ENCODE measurements around the gene FAM222A.

The FAM222A gene

DNA sequence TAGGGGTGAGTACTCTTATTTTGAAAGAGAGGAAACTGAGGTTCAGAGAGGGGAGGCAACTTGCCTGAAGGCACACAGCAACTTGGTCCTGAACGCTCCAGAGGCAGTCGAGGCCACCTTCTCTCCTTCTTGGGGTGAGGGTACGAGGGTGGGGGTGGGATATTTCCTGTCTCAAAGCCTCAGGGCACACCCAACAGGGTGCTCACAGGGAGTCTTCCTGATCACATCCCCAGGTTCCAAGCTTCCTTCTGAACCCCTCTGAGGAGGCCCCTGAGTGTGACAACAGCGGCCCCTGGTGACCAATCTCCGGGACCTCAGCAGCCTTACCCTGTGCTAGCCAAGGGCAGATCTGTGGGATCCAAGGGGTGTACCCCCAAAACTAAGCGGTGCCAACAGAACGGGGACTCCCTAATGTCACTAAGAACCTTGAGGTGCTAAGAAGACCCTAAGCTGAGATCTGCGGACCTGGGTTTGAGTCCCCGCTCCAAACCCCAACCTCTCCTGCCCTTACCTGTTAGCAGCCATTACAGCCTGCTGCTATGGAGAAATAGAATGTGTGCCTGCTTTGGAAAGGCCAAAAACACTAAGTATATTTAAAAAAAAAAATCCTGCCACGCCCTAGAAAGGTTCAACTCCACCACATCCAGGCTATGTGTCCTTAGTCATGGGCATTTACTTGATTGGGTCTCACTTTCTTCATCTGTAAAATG, 61.7 kb downstream of the FAM222A start:
- peak; percentile 77 for DNase-seq

DNA sequence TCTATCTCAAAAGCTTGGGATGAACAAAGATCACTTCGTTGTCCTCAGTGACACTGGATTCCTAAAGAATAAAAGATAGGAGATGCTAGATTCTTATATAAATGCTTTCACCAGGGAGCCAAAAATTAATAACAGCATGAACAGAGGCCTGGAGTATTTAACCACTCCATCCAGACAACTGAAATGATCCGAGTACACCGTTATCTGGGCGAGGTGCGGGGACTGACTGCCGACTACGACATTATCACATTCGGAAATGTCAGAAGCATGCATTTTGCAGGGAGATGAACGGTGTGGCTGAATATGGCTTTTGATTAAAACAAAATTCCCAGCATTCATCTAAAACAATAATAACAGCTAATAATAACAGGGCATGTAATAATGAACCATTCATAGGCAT, 63.0 kb downstream of the FAM222A start:
- no peak for DNase-seq

DNA sequence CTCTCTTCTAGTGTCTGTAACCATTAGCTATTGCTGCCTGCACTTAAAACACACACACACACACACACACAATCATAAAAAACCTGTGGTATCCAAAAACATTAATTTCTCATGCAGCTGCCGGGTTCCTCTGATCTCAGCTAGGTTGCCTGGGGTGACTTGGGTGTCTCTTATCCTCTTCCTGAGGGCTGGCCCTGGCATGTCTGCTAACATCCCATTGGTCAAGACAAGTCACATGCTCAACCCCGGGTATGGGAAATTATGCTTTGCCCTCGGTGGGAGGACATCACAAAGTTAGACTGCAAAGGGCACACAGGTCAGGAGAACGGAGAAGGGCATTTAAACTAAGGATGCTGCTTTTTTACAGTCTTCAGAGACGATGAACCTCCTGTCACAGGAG, 63.9 kb downstream of the FAM222A start:
- peak; percentile 72 for DNase-seq

DNA sequence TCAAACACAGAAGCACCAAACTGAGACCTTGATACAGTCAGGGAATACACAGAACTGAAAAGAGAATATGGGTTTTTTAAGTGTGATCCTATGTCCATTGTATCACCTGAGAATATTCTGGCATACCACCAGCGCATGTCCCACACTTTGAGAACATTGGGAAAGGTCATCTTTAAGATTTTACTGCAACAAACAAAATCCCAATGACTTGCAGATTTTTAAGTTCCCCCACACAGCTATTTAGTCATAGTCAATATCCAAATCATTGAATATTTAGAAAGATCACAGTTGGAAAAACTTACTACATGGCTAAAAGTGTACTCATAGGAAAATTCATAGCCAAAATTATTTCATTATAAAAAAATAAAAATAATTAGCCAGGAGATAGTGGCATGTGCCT, 65.1 kb downstream of the FAM222A start:
- DNase-seq: no peak

DNA sequence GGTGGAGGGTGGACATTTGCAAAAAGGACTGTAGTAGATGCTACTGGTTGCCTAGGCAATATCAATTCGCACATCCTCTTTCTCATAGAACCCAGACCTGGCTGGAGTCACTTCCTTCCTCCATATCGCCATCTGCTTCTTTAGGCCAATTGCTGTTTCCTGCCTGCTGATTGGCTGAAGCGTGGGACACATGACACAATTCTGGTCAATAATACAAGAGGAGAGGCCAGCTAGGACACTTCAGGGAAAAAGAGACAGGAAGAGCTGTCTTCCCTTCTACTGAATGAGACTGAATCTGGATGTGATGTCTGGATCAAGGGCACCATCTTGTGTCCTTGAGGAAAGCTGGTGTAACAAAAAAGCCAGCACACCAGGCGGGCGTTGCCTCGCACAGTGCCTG, 65.8 kb downstream of the FAM222A start:
- peak; percentile 48 for DNase-seq

DNA sequence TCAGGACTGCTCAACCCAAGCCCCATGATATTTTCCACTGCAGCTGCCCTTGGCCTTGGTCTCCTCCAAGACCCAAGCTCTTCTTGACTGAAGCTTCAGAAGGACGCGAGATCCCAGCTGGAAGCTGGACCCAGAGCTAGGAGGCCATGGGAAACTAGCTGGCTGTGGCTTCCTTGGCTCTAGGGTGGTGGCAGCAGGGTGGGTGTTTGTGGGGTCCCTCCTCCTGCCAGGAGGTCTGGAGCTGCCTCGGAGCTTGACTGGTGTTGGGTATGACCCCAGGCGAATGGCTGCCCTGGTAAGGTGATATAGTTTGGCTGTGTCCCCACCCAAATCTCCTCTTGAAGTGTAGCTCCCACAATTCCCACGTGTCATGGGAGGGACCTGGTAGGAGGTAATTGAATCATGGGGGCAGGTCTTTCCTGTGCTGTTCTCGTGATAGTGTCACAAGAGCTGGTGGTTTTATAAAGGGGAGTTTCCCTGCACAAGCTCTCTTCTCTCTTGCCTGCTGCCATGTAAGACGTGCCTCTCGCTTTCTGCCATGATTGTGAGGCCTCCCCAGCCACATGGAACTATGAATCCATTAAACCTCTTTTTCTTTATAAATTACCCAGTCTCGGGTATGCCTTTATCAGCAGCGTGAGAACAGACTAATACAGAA, 68.2 kb downstream of the FAM222A start:
- DNase-seq: no peak

DNA sequence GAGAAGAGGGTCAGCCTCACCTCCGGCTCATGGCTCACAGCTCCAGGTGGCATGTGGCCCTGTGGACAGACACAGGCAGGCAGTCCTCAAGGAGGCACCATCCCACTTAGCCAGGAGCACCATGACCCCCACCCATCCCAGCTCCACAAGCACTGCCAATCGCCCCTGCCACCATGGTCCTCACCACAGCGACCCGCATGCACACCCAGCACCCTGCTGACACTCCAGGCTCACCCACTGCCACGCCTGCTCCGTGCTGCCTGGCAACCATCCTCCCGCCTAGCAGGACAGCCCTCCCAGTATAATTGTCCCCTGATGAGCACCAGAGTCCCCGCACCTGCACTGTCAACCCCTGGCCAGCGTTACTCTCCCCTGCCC, 68.7 kb downstream of the FAM222A start:
- DNase-seq: no peak

DNA sequence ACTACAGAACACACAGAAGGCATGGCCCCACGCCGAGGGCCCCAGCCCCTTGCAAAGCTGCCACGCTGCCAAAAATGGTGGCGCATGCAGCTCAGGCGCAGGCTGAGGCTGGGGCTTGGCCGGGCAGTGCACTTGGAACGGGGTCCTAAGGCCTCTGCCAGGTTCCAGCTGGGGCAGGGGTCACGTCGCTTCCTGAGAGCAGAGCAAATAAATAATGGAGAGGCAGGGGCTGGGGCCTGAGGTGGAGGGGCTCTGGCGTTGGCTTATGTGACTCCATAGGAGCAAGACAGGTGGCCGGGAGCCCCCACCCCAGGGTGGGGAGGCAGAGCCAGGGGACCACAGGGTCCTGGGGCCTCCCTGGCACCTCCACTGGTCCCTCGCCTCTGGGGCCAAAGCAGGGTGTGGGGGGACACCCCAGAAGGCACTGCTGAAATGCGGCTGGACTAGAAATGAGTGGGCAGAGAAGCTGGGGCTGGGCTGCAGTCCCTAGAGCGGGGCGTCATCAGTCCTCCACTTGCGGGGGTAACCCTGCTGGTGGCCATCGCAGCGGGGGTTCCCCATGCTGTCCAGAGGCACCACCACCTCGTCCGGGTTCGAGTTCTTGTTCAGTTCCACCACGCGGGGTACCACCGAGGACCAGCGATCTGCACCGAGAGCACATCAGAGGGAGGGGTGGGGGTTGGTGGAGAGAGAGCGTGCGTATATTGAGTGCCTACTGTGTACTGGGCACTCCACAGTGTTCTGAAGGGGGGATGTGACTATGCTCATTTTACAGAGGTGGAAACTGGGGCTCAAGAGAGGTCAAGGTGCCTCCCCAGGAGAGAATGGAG, 69.7 kb downstream of the FAM222A start:
- DNase-seq: no peak

DNA sequence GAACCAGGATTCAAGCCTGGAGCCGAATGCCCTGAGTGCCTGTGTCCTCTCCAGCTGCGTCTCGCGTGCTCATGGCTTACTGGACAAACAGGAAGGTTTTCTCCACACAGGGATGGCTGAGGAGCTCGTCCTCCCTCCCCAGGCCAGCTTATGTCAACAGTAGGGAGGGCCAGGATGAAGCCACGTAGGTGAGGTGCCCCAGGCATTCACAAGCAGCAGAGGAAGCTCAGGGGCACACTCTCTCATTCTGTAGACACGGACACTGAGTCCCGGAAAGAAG, 70.3 kb downstream of the FAM222A start:
- DNase-seq: no peak

DNA sequence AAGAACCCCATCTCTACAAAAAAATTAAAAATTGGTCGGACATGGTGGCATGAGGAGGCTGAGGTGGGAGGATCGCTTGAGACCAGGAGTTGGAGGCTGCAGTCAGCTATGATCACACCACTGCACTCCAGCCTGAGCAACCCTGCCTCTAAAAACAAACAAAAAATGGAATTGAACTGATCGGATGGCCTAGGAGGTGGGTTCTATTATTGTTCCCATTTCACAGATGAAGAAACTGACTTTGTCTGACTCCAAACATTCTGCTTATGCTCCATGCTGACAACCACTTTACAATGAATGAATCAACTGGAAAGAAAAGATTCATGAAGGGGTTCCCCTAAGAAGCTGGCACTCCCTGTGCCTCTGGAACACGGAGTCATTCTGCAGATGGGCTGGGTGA, 72.2 kb downstream of the FAM222A start:
- no peak for DNase-seq

DNA sequence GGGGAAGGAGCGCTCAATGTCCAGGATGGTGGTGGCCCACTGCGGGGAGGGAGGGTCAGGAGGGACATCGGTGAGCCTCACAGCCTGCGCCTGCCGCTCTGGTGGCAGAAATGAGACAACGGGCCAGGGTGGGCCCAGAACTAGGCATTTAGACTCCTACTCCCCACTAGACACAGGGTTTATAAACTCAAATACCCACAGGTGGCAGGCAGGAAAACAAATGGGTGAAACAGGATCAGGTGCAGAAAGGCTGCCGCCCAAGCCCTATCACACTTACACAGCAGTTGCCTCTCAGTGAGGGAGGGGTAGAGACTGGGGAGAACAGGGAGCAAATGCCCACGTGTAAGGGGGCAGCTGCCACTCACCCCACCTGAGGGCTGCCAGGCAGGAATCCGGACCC, 73.2 kb downstream of the FAM222A start:
- DNase-seq: peak; percentile 23

DNA sequence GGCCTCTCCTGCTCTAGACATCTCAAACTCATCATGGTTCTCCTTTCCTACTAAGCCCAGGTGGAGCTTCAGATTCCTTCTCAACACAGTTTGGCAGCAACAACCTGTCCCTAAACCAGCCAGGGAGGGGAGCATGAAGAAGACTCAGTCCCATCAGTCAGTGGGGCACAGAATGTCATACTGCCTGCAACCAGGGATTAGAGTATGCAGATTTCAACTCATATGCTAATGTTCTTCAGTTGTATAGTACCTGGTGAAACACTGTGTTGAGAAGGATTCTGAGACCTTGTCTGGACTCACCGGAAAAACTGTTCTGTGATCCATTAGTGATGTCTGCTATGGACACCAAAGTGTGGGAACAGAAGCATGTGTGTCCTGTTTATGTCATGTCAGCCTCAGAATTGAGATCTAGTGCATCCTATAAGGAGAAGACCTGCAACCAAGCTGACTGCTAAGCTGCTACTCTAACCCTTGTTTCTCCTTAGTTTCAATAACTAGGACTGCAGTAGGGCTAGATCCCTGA, 76.0 kb downstream of the FAM222A start:
- no peak for DNase-seq

DNA sequence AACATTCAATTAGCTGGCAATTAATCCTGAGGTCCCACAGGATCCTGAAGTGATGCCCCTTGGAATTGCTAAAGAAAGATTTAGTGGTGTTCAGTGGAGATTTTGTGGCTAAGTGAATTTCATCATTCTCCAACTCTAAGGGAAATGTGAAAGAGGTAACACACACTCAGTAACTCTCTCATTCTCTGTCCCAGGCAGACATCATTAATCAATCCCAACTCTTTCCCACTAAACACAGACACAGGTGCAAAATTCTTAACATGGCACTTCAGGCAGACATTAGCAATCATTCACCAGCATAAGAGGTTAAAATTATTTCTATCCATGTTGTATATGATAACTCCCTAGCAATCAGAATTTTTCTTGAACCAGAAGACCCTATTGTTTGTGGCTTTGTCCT, 79.4 kb downstream of the FAM222A start:
- DNase-seq: no peak

DNA sequence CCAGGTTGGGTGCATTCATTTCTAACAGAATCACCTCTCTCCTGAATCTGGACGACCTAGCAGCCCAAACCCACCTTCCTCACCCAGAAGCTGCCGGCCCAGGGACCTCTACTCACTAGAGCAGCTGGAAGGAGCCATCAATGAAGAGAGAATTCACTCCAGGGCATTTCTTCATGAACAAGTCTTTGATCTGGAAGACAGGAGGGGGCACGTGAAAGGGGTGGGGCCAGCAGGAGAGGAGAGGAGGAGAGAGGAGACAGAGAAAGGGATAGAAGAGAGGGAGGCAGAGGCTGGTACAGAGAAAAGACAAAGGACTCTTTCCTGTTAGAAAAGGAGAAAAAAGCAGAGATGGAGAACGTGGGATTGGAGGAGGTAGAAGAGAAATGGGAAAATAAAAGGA, 79.8 kb downstream of the FAM222A start:
- no peak for DNase-seq

DNA sequence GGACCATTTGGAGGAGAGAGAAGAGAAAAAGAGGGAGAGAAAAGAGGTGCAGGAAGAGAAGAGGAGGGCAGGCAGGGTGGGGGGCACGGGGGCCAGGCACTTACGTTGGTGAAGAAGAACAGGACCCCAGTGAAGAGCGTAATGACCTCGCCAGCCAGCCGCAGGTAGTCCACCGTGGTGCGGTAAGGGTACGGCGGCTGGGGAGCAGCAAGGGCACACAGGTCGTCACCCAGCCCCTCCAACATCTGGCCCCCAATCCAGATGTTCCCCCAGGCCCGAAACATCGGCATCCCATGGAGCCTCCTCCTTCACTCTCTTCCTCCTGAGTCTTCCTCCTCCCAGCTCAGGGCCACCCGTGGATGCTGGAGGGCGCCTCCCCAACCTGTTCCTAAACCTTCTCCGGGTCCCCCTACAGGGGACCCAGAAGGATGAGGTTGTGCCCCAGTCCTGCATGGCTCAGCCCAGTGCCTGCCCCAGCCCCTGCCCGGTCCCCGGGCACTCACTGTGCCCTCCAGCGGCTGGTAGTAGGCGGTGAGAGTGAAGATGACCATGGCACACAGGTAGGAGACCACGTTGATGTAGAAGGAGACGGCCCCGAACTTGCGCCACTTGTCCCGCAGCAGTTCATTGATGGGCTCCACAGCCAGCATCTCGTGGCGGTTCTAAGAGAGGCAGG, 80.3 kb downstream of the FAM222A start:
- peak; percentile 28 for DNase-seq

DNA sequence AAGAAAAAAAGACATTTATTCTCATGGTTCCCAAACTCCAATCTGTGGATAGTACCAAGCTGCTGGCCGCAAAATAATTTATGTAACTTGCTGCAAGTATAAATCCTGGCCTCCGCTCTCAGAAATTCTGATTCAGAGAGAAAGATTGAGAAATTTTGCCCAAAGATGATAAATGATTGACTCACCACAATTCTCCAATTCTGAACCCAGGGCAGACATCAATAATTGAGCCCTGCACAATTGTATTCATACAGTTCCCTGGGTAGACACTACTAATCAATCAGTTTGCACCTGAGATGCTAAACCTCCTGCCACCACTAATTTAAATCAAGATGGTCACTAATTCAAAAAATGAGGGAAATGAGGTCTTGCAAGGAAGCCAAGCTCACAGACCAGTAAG, 81.4 kb downstream of the FAM222A start:
- DNase-seq: no peak

DNA sequence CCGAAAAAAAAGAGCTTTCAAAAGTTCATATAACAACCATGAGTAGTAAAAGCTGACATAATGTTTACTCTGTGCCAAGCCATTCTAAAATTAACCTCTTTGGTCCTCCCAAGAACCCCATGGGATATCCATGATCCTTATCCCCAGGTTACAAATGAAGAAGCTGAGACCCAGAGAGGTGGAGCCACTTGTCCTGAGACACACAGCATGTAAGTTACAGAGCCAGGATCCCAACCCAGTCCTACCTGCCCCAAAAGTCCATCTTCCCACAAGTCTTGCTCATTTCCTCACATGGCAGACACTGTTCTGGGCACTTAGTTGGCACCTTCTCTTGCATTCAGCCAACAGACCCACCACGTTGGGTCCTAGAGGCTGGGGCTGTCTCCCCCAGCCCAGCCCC, 82.4 kb downstream of the FAM222A start:
- no peak for DNase-seq

DNA sequence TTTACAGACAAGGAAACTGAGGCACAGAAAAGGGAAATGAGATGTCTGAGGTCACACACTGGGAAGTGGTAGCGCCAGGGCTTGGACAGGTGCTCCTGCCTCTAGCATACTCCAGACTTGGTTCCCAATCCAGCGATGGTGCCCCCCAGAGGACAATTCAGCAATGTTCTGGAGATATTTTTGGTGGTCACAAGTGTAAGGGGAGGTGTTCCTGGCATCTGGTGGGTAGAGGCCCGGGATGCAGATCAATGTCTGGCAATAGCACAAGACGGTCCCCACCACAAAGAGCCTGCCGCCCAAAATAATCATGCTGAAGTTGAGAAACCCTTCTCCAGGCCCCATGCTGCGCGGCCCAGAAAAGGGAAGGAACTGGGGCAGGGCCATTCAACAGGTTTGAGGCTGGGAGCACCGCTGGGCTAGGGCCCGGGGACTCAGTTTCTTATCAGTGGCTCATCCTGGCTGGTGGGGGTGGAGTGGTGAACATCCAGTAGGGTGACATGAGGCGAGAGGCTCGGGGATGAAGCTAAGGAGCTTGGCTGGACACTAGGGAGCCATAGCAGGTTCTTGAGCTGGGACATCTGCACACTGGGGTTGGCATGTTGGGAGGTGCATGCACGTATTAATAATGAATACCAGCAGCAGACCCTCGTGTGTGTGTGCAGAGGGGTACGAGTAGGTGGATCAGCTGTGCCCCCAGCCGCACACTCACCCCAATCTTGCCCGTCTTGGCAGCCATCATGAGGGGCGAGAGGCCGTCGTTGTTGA, 84.5 kb downstream of the FAM222A start:
- DNase-seq: peak; percentile 36

DNA sequence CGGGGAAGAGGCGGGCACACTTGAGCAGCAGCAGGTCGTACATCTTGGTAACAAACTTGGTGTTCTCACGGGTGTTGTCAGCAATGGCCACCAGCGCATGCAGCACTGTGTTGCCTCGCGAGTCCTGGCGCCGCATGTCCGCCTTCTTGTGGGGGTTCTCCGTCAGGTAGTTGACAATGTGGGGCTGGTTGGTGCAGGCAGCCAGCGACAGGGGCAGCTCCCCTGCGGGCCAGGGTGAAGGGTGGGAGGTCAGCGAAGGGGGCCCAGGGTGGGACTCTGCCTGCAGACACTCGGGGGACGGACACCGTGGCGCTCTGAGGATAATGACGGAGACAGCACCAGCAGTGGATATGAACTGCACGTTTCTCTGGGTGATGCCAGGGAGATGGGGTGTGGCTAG, 85.1 kb downstream of the FAM222A start:
- DNase-seq: no peak

DNA sequence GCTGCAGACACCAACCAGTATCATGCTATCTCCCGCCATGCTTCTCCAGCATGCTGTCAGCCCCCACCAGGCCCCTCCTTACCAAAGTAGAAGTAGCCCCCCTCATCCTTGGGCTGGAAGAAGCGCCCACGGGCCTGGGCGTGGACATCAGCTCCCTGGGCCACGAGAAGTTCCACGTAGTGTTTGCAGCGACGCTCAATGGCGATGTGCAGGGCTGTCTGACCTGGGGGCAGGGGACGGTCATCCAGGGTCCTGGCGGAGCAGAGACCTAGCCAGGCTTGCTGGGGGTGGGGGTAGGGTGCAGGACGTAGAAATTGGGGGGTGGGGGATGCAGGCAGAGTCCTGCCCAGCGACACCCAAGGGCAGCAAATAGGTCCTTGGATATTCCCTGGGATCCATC, 86.9 kb downstream of the FAM222A start:
- DNase-seq: no peak

DNA sequence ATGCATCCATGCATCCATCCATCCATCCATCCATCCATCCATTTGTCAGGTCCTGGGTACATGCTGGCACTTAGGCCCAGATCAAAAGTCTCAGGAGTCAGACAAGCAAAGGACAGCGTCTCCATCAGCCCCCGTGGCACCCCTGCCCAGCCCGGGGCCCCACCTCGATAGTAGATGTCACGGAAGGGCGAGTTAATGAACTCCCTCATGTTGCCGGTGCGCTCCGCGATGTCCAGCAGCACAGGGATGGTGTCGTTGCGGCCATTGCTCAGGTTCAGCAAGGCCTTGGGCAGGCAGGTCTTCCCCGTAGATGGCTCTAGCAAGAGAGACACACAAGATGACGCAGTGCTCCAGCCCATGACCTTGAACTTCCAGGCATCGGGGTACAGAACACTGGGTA, 89.2 kb downstream of the FAM222A start:
- DNase-seq: no peak

DNA sequence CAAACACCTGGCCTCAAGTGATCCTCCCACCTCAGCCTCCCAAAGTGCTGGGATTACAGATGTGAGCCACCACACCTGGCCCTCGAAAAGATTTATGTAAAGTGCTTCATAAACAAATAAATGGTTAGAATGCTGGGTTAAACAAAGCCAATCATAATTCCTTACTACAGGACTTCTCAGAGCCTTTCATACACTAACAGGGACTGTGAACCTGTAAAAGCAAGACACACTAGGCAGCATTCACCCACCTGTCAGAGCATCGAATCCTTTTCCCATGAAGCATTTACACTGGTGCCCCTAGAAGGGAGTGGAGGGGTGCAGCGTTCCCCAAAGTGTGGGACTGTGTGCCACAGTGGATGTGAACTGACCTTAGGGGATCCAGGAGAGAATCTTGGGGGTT, 90.1 kb downstream of the FAM222A start:
- no peak for DNase-seq

Data from RPMI8226 (cell line).